Effector CD8-positive, alpha-beta T cell (primary cell): ENCODE results near the gene INPP4A.

Experiments used
- DNase-seq: peaks from one replicate; lab custom pipeline; 2025; lab: John Stamatoyannopoulos, UW

The INPP4A gene

GRCh38 chr2:98496750-98497493 is 52.3 kb downstream of the INPP4A start:
- DNase-seq: no peak

- no peak for DNase-seq
These were observed 54.2 kb downstream of the INPP4A start for GRCh38 chr2:98498703-98499440.

- no peak for DNase-seq
These were observed 55.9 kb downstream of the INPP4A start for GRCh38 chr2:98500561-98500960.

GRCh38 chr2:98501223-98501622 is 56.6 kb downstream of the INPP4A start:
- no peak for DNase-seq

GRCh38 chr2:98501876-98502275 is 57.2 kb downstream of the INPP4A start:
- DNase-seq: no peak

GRCh38 chr2:98502556-98503335 is 58.1 kb downstream of the INPP4A start:
- no peak for DNase-seq

GRCh38 chr2:98503481-98504105 is 58.9 kb downstream of the INPP4A start:
- DNase-seq: no peak

- no peak for DNase-seq
These were observed 59.9 kb downstream of the INPP4A start for GRCh38 chr2:98504381-98505109.

GRCh38 chr2:98505311-98505808 is 60.7 kb downstream of the INPP4A start:
- no peak for DNase-seq

- DNase-seq: no peak
These were observed 61.5 kb downstream of the INPP4A start for GRCh38 chr2:98505971-98506664.

- no peak for DNase-seq
These were observed 62.2 kb downstream of the INPP4A start for GRCh38 chr2:98506881-98507280.

GRCh38 chr2:98507461-98507860 is 62.8 kb downstream of the INPP4A start:
- no peak for DNase-seq

- no peak for DNase-seq
These were observed 63.4 kb downstream of the INPP4A start for GRCh38 chr2:98507891-98508708.

- DNase-seq: peak; percentile 39
These were observed 64.0 kb downstream of the INPP4A start for GRCh38 chr2:98508709-98509066.

GRCh38 chr2:98509542-98510321 is 65.1 kb downstream of the INPP4A start:
- no peak for DNase-seq

GRCh38 chr2:98510322-98510662 is 65.6 kb downstream of the INPP4A start:
- DNase-seq: no peak

- no peak for DNase-seq
These were observed 67.3 kb downstream of the INPP4A start for GRCh38 chr2:98511981-98512380.

GRCh38 chr2:98512699-98513098 is 68.0 kb downstream of the INPP4A start:
- no peak for DNase-seq

GRCh38 chr2:98514096-98514639 is 69.5 kb downstream of the INPP4A start:
- DNase-seq: no peak
